OCI-LY1 (cell line): ENCODE results near the gene FAM200C.

Source experiments
- H2AFZ ChIP-seq: fragments of 200-600 bp; sonication (generic), shearing (Covaris generic); 2 replicates; pipeline ENCODE4 v1.6.0; 2014; ENCODE audit warnings: antibody characterized with exemption, mild to moderate bottlenecking, low read length
- H3F3A ChIP-seq: fragments of 200-600 bp; sonication (generic), shearing (Covaris generic); 2 replicates; pipeline ENCODE4 v1.6.0; 2014; ENCODE audit warnings: mild to moderate bottlenecking, antibody characterized with exemption, low read length, moderate library complexity; ENCODE audit not compliant: insufficient read depth
- H3K27ac ChIP-seq: fragments of 200-600 bp; sonication (generic); 2 replicates; pipeline ENCODE4 v1.5.1; 2014; ENCODE audit warnings: low read length, mixed run types, mild to moderate bottlenecking, low read depth; ENCODE audit not compliant: poor library complexity, severe bottlenecking
- H3K27me3 ChIP-seq: fragments of 200-600 bp; sonication (generic); 2 replicates; pipeline ENCODE4 v1.6.0; 2014; ENCODE audit warnings: antibody characterized with exemption, mild to moderate bottlenecking, low read length, moderate library complexity; ENCODE audit not compliant: insufficient read depth
- H3K36me3 ChIP-seq: fragments of 200-600 bp; sonication (generic); 2 replicates; pipeline ENCODE4 v1.6.1; 2014; ENCODE audit warnings: mild to moderate bottlenecking, antibody characterized with exemption, low read length, moderate library complexity, mixed read lengths; ENCODE audit not compliant: insufficient read depth
- H3K4me1 ChIP-seq: fragments of 200-600 bp; sonication (generic); 2 replicates; pipeline ENCODE4 v1.5.1; 2014; ENCODE audit warnings: mild to moderate bottlenecking, low read length, moderate library complexity; ENCODE audit not compliant: insufficient read depth, severe bottlenecking
- H3K4me2 ChIP-seq: fragments of 200-600 bp; sonication (generic), shearing (Covaris generic); 2 replicates; pipeline ENCODE4 v1.6.1; 2014; ENCODE audit warnings: low read length
- H3K4me3 ChIP-seq: fragments of 200-600 bp; sonication (generic); 2 replicates; pipeline ENCODE4 v1.5.1; 2014; ENCODE audit warnings: low read length, low read depth, mild to moderate bottlenecking, mixed read lengths; ENCODE audit not compliant: poor library complexity, severe bottlenecking
- H3K79me2 ChIP-seq: fragments of 200-600 bp; shearing (Covaris generic); 2 replicates; pipeline ENCODE4 v1.6.1; 2016; ENCODE audit warnings: mixed run types, low read length, mixed read lengths; ENCODE audit not compliant: insufficient read depth
- H3K9ac ChIP-seq: fragments of 200-600 bp; sonication (generic), shearing (Covaris generic); 2 replicates; pipeline ENCODE4 v1.6.1; 2014; ENCODE audit warnings: mild to moderate bottlenecking, low read length, mixed read lengths
- H3K9me2 ChIP-seq: fragments of 200-600 bp; sonication (generic), shearing (Covaris generic); 2 replicates; pipeline ENCODE4 v1.6.1; 2014; ENCODE audit warnings: low read depth, mild to moderate bottlenecking, low read length, mixed read lengths
- H3K9me3 ChIP-seq: fragments of 200-600 bp; shearing (Covaris generic); 2 replicates; pipeline ENCODE4 v1.6.1; 2014; ENCODE audit warnings: low read length, mixed read lengths
- H4K20me1 ChIP-seq: fragments of 200-600 bp; sonication (generic), shearing (Covaris generic); 2 replicates; pipeline ENCODE4 v1.6.0; 2016; ENCODE audit warnings: mild to moderate bottlenecking, low read length; ENCODE audit not compliant: insufficient read depth
- EZH2 ChIP-seq: fragments of 200-600 bp; sonication (generic), shearing (Covaris generic); IDR thresholded peaks from 2 replicates; pipeline ENCODE4 v1.8.0; 2017; ENCODE audit warnings: borderline replicate concordance, mixed run types, mild to moderate bottlenecking, antibody characterized with exemption, low read length, moderate library complexity, mixed read lengths
- TF ChIP-seq, protein P1 (sequence below): fragments of 200-600 bp; sonication (generic), shearing (Covaris generic); IDR thresholded peaks from 2 replicates; pipeline ENCODE4 v1.5.1; 2017; ENCODE audit warnings: mild to moderate bottlenecking, antibody characterized with exemption, low read length, moderate library complexity, mixed read lengths

Gene FAM200C

DNA sequence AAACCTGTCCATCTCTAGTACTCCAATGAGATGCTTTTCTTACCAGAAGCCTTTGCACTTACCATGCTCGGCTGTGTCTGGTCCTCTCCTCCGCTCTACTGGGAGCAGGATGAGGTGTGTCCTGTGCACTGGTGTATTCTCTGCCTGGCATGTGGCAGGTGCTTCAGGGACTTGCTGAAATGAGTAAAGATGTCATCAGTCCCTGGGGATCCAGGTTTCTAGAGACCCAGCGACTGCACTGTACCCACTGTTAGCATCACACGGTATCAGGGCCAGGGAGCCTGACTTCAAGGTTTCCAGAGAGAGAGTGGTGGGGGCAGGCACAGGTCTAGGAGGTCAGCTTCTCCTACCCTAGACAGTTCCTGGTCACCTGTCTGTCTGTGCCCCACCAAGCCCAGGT lies 32.3 kb upstream of the FAM200C start:
- H3K4me3 ChIP-seq, result no peak overlapping the region
- H3K79me2 ChIP-seq, result no peaks in the 10 kb centered on the region
- no peak overlapping the region for H2AFZ ChIP-seq
- no peaks in the 10 kb centered on the region for H3K27me3 ChIP-seq
- peaks cover 32% of the 10 kb centered on the region for H3K4me1 ChIP-seq
- no peaks in the 10 kb centered on the region for H4K20me1 ChIP-seq
- H3K36me3 ChIP-seq, result peaks cover 27% of the 10 kb centered on the region
- no peaks in the 10 kb centered on the region for H3K9me2 ChIP-seq
- no peak overlapping the region for H3K9ac ChIP-seq
- H3F3A ChIP-seq, result no peaks in the 10 kb centered on the region
- H3K27ac ChIP-seq, result peak overlapping the region; percentile 18
- no peaks in the 10 kb centered on the region for H3K9me3 ChIP-seq
- TF ChIP-seq, protein P1, sequence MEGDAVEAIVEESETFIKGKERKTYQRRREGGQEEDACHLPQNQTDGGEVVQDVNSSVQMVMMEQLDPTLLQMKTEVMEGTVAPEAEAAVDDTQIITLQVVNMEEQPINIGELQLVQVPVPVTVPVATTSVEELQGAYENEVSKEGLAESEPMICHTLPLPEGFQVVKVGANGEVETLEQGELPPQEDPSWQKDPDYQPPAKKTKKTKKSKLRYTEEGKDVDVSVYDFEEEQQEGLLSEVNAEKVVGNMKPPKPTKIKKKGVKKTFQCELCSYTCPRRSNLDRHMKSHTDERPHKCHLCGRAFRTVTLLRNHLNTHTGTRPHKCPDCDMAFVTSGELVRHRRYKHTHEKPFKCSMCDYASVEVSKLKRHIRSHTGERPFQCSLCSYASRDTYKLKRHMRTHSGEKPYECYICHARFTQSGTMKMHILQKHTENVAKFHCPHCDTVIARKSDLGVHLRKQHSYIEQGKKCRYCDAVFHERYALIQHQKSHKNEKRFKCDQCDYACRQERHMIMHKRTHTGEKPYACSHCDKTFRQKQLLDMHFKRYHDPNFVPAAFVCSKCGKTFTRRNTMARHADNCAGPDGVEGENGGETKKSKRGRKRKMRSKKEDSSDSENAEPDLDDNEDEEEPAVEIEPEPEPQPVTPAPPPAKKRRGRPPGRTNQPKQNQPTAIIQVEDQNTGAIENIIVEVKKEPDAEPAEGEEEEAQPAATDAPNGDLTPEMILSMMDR, result no peak
- no peak for TF ChIP-seq EZH2
- no peak overlapping the region for H3K4me2 ChIP-seq

DNA sequence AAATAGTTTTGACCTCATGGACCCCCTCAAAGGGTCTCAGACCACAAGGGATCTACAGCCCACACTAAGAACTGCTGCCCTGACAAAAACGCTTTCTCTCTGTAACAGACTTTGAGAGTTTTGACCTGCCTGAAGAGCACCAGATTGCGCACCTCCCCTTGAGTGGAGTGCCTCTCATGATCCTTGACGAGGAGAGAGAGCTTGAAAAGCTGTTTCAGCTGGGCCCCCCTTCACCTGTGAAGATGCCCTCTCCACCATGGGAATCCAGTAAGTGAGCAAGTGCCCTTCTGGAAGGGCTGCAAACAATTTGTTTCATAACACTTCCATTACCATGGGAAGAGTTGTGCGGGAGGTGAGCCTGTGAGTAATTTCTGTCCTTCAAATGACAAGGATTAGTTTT lies 27.8 kb upstream of the FAM200C start:
- no peak overlapping the region for H3K4me3 ChIP-seq
- H3K9me2 ChIP-seq, result no peaks in the 10 kb centered on the region
- H3F3A ChIP-seq, result no peaks in the 10 kb centered on the region
- H3K79me2 ChIP-seq, result peaks cover 29% of the 10 kb centered on the region
- no peak overlapping the region for H2AFZ ChIP-seq
- H3K27ac ChIP-seq, result no peak overlapping the region
- H3K9ac ChIP-seq, result no peak overlapping the region
- no peaks in the 10 kb centered on the region for H3K27me3 ChIP-seq
- TF ChIP-seq, protein P1, result no peak
- no peak for TF ChIP-seq EZH2
- no peak overlapping the region for H3K4me2 ChIP-seq
- H3K36me3 ChIP-seq, result peaks cover 70% of the 10 kb centered on the region
- H3K9me3 ChIP-seq, result no peaks in the 10 kb centered on the region
- H4K20me1 ChIP-seq, result no peaks in the 10 kb centered on the region
- H3K4me1 ChIP-seq, result peaks cover 43% of the 10 kb centered on the region

DNA sequence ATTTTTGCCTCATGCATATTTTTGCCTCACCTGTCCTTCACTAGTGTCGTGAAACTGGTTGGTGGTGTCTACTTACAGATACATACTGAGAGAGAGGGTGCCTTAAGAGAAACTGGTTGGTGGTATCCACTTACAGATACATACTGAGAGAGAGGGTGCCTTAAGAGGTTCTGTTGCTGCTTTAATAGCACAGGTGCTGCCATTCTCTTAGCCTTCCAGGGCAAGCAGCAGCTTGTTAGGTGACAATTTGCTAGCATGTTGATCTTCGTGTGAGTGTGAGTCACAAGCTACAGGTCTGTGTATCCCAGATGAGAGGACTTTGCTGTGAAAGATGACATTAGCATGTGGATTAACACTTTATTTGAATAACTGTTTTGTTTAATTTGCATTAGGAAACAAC lies 23.2 kb upstream of the FAM200C start:
- no peak overlapping the region for H2AFZ ChIP-seq

More for the DNA sequence above, 23.2 kb upstream of the FAM200C start:
- H3K27ac ChIP-seq, result peak overlapping the region; percentile 79
- no peak for TF ChIP-seq EZH2
- TF ChIP-seq, protein P1, result no peak
- H3K36me3 ChIP-seq, result peaks cover 59% of the 10 kb centered on the region
- no peaks in the 10 kb centered on the region for H3K9me2 ChIP-seq
- H3K4me3 ChIP-seq, result peak overlapping the region; percentile 98
- H3F3A ChIP-seq, result no peaks in the 10 kb centered on the region
- H3K27me3 ChIP-seq, result no peaks in the 10 kb centered on the region
- H3K9me3 ChIP-seq, result no peaks in the 10 kb centered on the region
- peak overlapping the region; percentile 83 for H3K9ac ChIP-seq
- peaks cover 43% of the 10 kb centered on the region for H3K79me2 ChIP-seq
- H3K4me2 ChIP-seq, result peak overlapping the region; percentile 92
- H4K20me1 ChIP-seq, result no peaks in the 10 kb centered on the region
- H3K4me1 ChIP-seq, result peaks cover 64% of the 10 kb centered on the region
